Motor neuron (in vitro differentiated cells): ENCODE results near the gene MED14. TPM values are rescaled to one million over a fixed set of nuclear protein-coding genes. Genes with fewer than 3 reads are reported as not detected.

Experiments used
- ATAC-seq, 8 experiments: fragments of 200-7000 bp; cut with Tn5 transposase; replicated peaks in 6 of 8; 2 replicates each; pipeline ENCODE4 v1.8.0; 2021; ENCODE audit warnings: mild to moderate bottlenecking in 8 of 8, moderate library complexity in 8 of 8
- H3K27ac ChIP-seq, 2 donors: fragments of 250-450 bp; sonication (Bioruptor Pico); 2 replicates each; pipeline ENCODE4 v1.9.0; 2021; ENCODE audit warnings: antibody characterized with exemption in 2 of 2, mild to moderate bottlenecking in 2 of 2, moderate library complexity in 1 of 2
- H3K4me1 ChIP-seq, 2 donors: fragments of 250-450 bp; sonication (Bioruptor Pico); replicated peaks in 1 of 2; 2 replicates each; pipeline ENCODE4 v1.6.1; 2021; ENCODE audit warnings: antibody characterized with exemption in 2 of 2, mild to moderate bottlenecking in 2 of 2, moderate library complexity in 1 of 2
- H3K4me3 ChIP-seq, 5 donors: fragments of 250-450 bp; sonication (Bioruptor Pico); 2 replicates each; pipeline ENCODE4 v1.9.0; 2021; ENCODE audit warnings: antibody characterized with exemption in 5 of 5, mild to moderate bottlenecking in 5 of 5, moderate library complexity in 4 of 5
- WGBS, 10 experiments: fragments of 450-650 bp; shearing (Covaris generic); methylation state at CpG; one replicate each; pipeline ENCODE4 v1.0.0; 2022; 5-methylcytosine and 5-hydroxymethylcytosine counted together
- in situ Hi-C, 9 experiments: fragments of 400-800 bp; cut with MboI; loops; one replicate each; pipeline ENCODE4 v1.15.0; 2021; ENCODE audit warnings: low sequenced_read_pairs in 9 of 9, low pct_unique_long_range_greater_than_20kb in 2 of 9; ENCODE audit not compliant: unreplicated experiment in 9 of 9
- total RNA-seq, 8 experiments: library from RNA; unstranded; fragments of 300-600 nt; gene quantifications; 2 replicates each; pipeline versions ENCODE4 v1.2.3 to v1.2.4, GENCODE V29; 2022

MED14 gene
- total RNA-seq, 8 experiments from 2014 or later, result 16.7 to 46.0 (median 25.2) TPM

DNA sequence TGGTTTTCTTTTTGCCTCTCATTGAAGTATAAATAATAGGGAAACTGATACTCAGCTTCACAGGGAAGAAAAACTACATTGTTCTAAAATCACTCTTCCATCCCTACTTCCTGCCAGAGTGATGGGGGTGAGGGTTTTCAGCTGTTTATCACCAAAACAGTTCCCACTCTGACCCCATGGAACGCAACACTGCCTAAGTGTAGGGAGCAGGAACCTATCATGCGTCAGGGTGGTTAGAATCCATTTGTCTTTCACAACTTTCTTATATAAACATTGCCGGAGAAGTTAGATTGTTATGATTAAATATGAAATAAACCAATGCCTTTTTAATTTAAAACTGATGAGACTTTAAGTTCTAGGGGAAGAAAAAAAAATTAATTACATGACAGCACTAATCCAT is 128.0 kb downstream of the MED14 start:
- WGBS, 10 experiments, result 45 to 100% (median 83%) methylated on average over 1 to 3 of the region's 3 CpGs; no CpG with 5 or more reads in 7 of the 10 experiments

DNA sequence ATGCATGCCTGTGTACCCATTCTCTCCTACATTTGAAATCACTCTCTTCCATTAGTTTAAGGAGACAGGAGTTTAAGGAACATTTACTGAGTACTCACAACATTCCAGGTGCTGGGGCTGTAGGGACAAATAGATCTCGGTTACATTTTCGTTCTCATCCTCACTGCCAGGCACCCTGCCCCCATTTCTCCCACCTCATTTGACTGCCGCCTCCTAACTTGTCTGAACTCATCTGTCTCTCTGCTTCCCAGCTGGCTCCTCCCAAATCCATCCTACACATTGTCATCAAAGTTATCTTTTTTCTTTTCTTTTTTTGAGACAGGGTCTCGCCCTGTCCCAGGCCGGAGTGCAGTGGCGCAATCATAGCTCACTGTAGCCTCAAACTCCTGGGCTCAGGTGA is 131.9 kb downstream of the MED14 start:
- in situ Hi-C loops, result no loop called here
- no peaks in the 10 kb centered on the region for H3K4me1 ChIP-seq
- no peak for ATAC-seq
- WGBS, 10 experiments, result 82 to 92% (median 90%) methylated on average over 2 to 6 of the region's 6 CpGs; no CpG with 5 or more reads in 7 of the 10 experiments
- H3K4me3 ChIP-seq, result no peak overlapping the region
- H3K27ac ChIP-seq, result no peak overlapping the region

More for the DNA sequence above, 128.0 kb downstream of the MED14 start:
- no peak overlapping the region for H3K27ac ChIP-seq
- no peak overlapping the region for H3K4me3 ChIP-seq
- ATAC-seq, result no peak
- in situ Hi-C loops, result no loop called here
- no peaks in the 10 kb centered on the region for H3K4me1 ChIP-seq

Other genes with a start within 250 kb of the MED14 start
- 100 to 1,000 TPM in 2 of 8 experiments, 10 to 100 TPM in 6; 41.7 to 167 (median 78.2) TPM for gene ATP6AP2, start 154.6 kb downstream of the MED14 start, total RNA-seq
- gene MPC1L, start 112.1 kb downstream of the MED14 start, total RNA-seq, result not detected
- gene CXorf38, start 88.0 kb downstream of the MED14 start, total RNA-seq, result 10 to 100 TPM in 2 of 8 experiments, 1 to 10 TPM in 6; 4.9 to 11.2 (median 7.9) TPM